Measurements from ENCODE around the gene GTF2H1.

DNA sequence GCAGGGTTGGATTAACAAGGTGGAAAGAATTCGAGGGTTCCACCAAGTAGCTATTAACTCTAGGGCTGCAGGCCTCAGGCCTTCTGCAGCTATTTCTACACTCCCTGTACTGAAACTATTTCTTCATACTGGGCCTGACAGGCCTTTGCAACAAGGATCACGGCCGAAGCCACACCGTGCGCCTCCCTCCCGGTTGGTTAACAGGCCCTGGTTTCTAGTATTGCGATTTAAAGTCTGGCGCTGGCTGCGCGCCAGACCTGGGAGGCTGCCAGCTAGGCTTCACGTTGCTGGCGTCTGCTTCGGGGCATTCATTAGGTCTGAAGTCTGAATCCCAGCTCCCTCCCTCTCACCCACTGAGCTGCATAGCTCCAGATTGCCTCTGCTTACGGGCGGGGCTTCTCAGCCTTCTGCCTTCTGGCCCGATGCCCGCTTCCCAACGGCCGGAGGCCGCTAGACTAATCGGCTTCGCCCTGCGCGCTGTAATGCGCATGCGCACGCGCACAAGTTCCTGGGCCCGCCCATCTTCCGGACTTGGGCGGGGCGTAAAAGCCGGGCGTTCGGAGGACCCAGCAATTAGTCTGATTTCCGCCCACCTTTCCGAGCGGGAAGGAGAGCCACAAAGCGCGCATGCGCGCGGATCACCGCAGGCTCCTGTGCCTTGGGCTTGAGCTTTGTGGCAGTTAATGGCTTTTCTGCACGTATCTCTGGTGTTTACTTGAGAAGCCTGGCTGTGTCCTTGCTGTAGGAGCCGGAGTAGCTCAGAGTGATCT, 73.6 kb downstream of the GTF2H1 start:
- TF ChIP-seq ZNF274 (IDR thresholded peaks at IDR 0.05; ENCODE audit: low read depth, low read length) = no peak
- TF ChIP-seq SUZ12 (IDR thresholded peaks at IDR 0.05; ENCODE audit: extremely low read depth, insufficient read depth, insufficient read length) = no peak
- no peak for TF ChIP-seq YY1 (IDR thresholded peaks at IDR 0.05; ENCODE audit: insufficient read depth, insufficient read length)

Data from NT2/D1 (cell line).